Gastrocnemius medialis (tissue), 4 donors: Measurements from ENCODE around the gene WDR70.

Experiments used
- POLR2A ChIP-seq, 2 donors: fragments of 450-650 bp; IDR thresholded peaks; one replicate each; pipeline ENCODE4 v1.6.1; 2017; ENCODE audit warnings: antibody characterized with exemption in 2 of 2, mild to moderate bottlenecking in 2 of 2, moderate library complexity in 2 of 2
- TF ChIP-seq, protein P1 (sequence below), 5 experiments: fragments of 450-650 bp in 3 of 5; fragments of 200-600 bp in 2 of 5; sonication (generic) in 2 of 5; IDR thresholded peaks in 4 of 5; conservative IDR thresholded peaks in 1 of 5; 1 replicate in 4 of 5; 2 replicates in 1 of 5; pipeline ENCODE4 v1.5.1; 2016 to 2019; ENCODE audit warnings: antibody characterized with exemption in 5 of 5, mild to moderate bottlenecking in 3 of 5, moderate library complexity in 3 of 5

DNA sequence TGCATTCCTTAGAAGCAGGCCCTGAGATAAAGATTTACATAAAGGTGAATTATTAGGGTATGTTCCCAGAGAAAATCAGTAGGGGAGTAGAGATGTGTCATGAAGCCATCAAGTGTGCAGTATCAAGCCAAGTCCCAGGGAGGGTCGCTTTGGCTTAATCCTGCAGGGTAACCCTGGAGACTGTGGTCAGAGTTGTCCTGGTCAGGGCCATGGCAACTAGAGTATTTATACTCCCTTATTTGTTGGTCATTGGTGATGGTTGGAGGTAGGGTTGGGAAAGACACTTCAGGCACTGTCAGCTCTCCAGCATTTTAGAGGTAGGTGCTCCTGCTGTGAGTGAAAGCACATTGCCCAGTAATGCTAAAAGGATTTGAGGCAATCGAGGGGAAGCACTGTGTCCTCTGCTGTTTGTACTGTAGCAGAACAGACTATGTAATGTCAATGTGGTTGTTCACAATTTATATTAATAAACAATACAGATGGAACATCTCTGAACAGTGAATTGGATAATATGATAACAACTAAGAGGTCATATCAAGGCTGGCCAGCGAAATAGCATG lies 351.9 kb downstream of the WDR70 start:
- TF ChIP-seq, protein P1, sequence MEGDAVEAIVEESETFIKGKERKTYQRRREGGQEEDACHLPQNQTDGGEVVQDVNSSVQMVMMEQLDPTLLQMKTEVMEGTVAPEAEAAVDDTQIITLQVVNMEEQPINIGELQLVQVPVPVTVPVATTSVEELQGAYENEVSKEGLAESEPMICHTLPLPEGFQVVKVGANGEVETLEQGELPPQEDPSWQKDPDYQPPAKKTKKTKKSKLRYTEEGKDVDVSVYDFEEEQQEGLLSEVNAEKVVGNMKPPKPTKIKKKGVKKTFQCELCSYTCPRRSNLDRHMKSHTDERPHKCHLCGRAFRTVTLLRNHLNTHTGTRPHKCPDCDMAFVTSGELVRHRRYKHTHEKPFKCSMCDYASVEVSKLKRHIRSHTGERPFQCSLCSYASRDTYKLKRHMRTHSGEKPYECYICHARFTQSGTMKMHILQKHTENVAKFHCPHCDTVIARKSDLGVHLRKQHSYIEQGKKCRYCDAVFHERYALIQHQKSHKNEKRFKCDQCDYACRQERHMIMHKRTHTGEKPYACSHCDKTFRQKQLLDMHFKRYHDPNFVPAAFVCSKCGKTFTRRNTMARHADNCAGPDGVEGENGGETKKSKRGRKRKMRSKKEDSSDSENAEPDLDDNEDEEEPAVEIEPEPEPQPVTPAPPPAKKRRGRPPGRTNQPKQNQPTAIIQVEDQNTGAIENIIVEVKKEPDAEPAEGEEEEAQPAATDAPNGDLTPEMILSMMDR (IDR thresholded peaks at IDR 0.05 in 4 of 5, conservative IDR thresholded peaks at IDR 0.05 in 1 of 5), result no peak
- no peak for TF ChIP-seq POLR2A (IDR thresholded peaks at IDR 0.05)
